ENCODE results near the gene STRBP. TPM values are rescaled to one million over a fixed set of nuclear protein-coding genes. Genes with fewer than 3 reads are reported as not detected.
A peak's percentile ranks its signal among the peaks of the same experiment; 100 is the strongest.
"Not testable (repeated sequence)": the region's sequence is repeated elsewhere in the genome, so short reads cannot be mapped to it uniquely, and the experiment has no call there.

STRBP gene
- total and polyA plus RNA-seq, 5 experiments from 2014 or later: 18.2 to 35.0 (median 28.7) TPM

GRCh38 chr9:123208626-123209174 is 59.7 kb downstream of the STRBP start:
- H3K4me1 Mint-ChIP-seq: peaks cover 2 to 5% (median 4%) of the 10 kb centered on the region in 4 donors
- H3K27me3 Mint-ChIP-seq: no peaks in the 10 kb centered on the region
- H3K27ac Mint-ChIP-seq: no peak overlapping the region
- no peak overlapping the region for H3K4me3 Mint-ChIP-seq
- peaks cover 0 to 12% (median 5%) of the 10 kb centered on the region in 3 donors for H3K36me3 Mint-ChIP-seq
- no peaks in the 10 kb centered on the region for H3K9me3 Mint-ChIP-seq
- ATAC-seq (no peak), DNase-seq (no peak)
- POLR2A ChIA-PET: no interaction called here

GRCh38 chr9:123206065-123206464 is 62.3 kb downstream of the STRBP start:
- Mint-ChIP-seq H3K4me1 (peaks cover 4 to 14% (median 5%) of the 10 kb centered on the region in 4 donors), H3K9me3 (no peaks in the 10 kb centered on the region)
- POLR2A ChIA-PET: no interaction called here

GRCh38 chr9:123201083-123201482 is 67.3 kb downstream of the STRBP start:
- DNase-seq: no peak
- no peak for ATAC-seq
- peaks cover 6 to 15% (median 10%) of the 10 kb centered on the region in 3 donors for H3K36me3 Mint-ChIP-seq
- H3K9me3 Mint-ChIP-seq: peaks cover 0 to 4% (median 0%) of the 10 kb centered on the region in 9 donors
- H3K4me1 Mint-ChIP-seq: peaks cover 0 to 23% (median under 1%) of the 10 kb centered on the region in 4 donors
- H3K4me3 Mint-ChIP-seq: peak overlapping the region in 1 of 10 donors; percentile 20
- H3K27me3 Mint-ChIP-seq: no peaks in the 10 kb centered on the region
- POLR2A ChIA-PET: interaction anchor here (1.0 kb wide), 1 partner anchor 33 kb away, joined by 3 read pairs; no protein-coding TSS in a partner anchor
- peak overlapping the region in 1 of 10 donors; percentile 69 for H3K27ac Mint-ChIP-seq

More at GRCh38 chr9:123206065-123206464, 62.3 kb downstream of the STRBP start:
- no peak for ATAC-seq
- H3K36me3 Mint-ChIP-seq: peaks cover 2 to 14% (median 10%) of the 10 kb centered on the region in 3 donors
- H3K4me3 Mint-ChIP-seq: no peak overlapping the region
- DNase-seq: no peak
- H3K27me3 Mint-ChIP-seq: no peaks in the 10 kb centered on the region
- H3K27ac Mint-ChIP-seq: no peak overlapping the region

GRCh38 chr9:123200469-123200868 is 67.9 kb downstream of the STRBP start:
- not testable (repeated sequence) for ATAC-seq, H3K27ac Mint-ChIP-seq, H3K4me3 Mint-ChIP-seq, H3K9me3 Mint-ChIP-seq, H3K27me3 Mint-ChIP-seq, DNase-seq
- Mint-ChIP-seq H3K36me3 (peaks cover 6 to 15% (median 10%) of the 10 kb centered on the region in 3 donors), H3K4me1 (peaks cover 0 to 23% (median 0%) of the 10 kb centered on the region in 4 donors)
- POLR2A ChIA-PET: interaction anchor here (0.6 to 1.0 kb wide), 2 partner anchors 34 to 279 kb away, joined by 3 to 7 read pairs; no protein-coding TSS in a partner anchor

- Mint-ChIP-seq H3K4me1 (peaks cover 0 to 10% (median 0%) of the 10 kb centered on the region in 4 donors), H3K27me3 (no peaks in the 10 kb centered on the region), H3K4me3 (no peak overlapping the region), H3K9me3 (peaks cover 0 to 4% (median 0%) of the 10 kb centered on the region in 9 donors), H3K27ac (peak overlapping the region in 1 of 10 donors; percentile 26), H3K36me3 (peaks cover 0 to 4% (median 3%) of the 10 kb centered on the region in 3 donors)
- no peak for DNase-seq
- ATAC-seq: no peak
- POLR2A ChIA-PET: no interaction called here
These were observed 72.3 kb downstream of the STRBP start for GRCh38 chr9:123196124-123196523.

- Mint-ChIP-seq H3K4me3 (no peak overlapping the region), H3K36me3 (peaks cover 0 to 7% (median under 1%) of the 10 kb centered on the region in 3 donors), H3K27me3 (no peaks in the 10 kb centered on the region), H3K4me1 (peaks cover 0 to 2% (median 0%) of the 10 kb centered on the region in 4 donors), H3K27ac (no peak overlapping the region), H3K9me3 (peaks cover 0 to 4% (median 0%) of the 10 kb centered on the region in 9 donors)
- POLR2A ChIA-PET: no interaction called here
- DNase-seq: no peak
- ATAC-seq: no peak
These were observed 74.4 kb downstream of the STRBP start for GRCh38 chr9:123194023-123194422.

GRCh38 chr9:123191680-123192079 is 76.7 kb downstream of the STRBP start:
- Mint-ChIP-seq H3K27me3 (no peaks in the 10 kb centered on the region), H3K4me3 (no peak overlapping the region), H3K4me1 (peaks cover 0 to 12% (median 0%) of the 10 kb centered on the region in 4 donors), H3K9me3 (peaks cover 0 to 2% (median 0%) of the 10 kb centered on the region in 9 donors), H3K27ac (no peak overlapping the region), H3K36me3 (peaks cover 0 to 11% (median 5%) of the 10 kb centered on the region in 3 donors)
- DNase-seq: no peak
- POLR2A ChIA-PET: no interaction called here
- ATAC-seq: peak in 1 of 2 donors; percentile 32

GRCh38 chr9:123191260-123191659 is 77.1 kb downstream of the STRBP start:
- ATAC-seq: no peak
- H3K4me3 Mint-ChIP-seq: no peak overlapping the region
- H3K27ac Mint-ChIP-seq: no peak overlapping the region
- H3K9me3 Mint-ChIP-seq: peaks cover 0 to 2% (median 0%) of the 10 kb centered on the region in 9 donors
- H3K4me1 Mint-ChIP-seq: peaks cover 0 to 14% (median 0%) of the 10 kb centered on the region in 4 donors
- H3K36me3 Mint-ChIP-seq: peaks cover 0 to 11% (median 5%) of the 10 kb centered on the region in 3 donors
- no peak for DNase-seq
- no peaks in the 10 kb centered on the region for H3K27me3 Mint-ChIP-seq
- POLR2A ChIA-PET: no interaction called here

- Mint-ChIP-seq H3K4me3 (no peak overlapping the region), H3K4me1 (peaks cover 0 to 22% (median 1%) of the 10 kb centered on the region in 4 donors), H3K27me3 (no peaks in the 10 kb centered on the region), H3K36me3 (peaks cover 5 to 19% (median 16%) of the 10 kb centered on the region in 3 donors), H3K27ac (no peak overlapping the region), H3K9me3 (no peaks in the 10 kb centered on the region)
- ATAC-seq (no peak), DNase-seq (no peak)
- POLR2A ChIA-PET: interaction anchor here (0.7 kb wide), 1 partner anchor 11 kb away, joined by 4 read pairs; no protein-coding TSS in a partner anchor
These were observed 81.3 kb downstream of the STRBP start for GRCh38 chr9:123187131-123187530.

GRCh38 chr9:123186029-123186428 is 82.4 kb downstream of the STRBP start:
- H3K27me3 Mint-ChIP-seq, POLR2A ChIA-PET: not testable (repeated sequence)
- H3K36me3 Mint-ChIP-seq: peaks cover 5 to 24% (median 17%) of the 10 kb centered on the region in 3 donors

GRCh38 chr9:123176949-123177348 is 91.4 kb downstream of the STRBP start:
- peak overlapping the region in 1 of 10 donors; percentile 41 for H3K27ac Mint-ChIP-seq
- DNase-seq (no peak), ATAC-seq (no peak)
- peaks cover 0 to 34% (median 6%) of the 10 kb centered on the region in 4 donors for H3K4me1 Mint-ChIP-seq
- H3K27me3 Mint-ChIP-seq: no peaks in the 10 kb centered on the region
- POLR2A ChIA-PET: no interaction called here
- peaks cover 7 to 53% (median 24%) of the 10 kb centered on the region in 3 donors for H3K36me3 Mint-ChIP-seq
- H3K4me3 Mint-ChIP-seq: no peak overlapping the region
- no peaks in the 10 kb centered on the region for H3K9me3 Mint-ChIP-seq

More at GRCh38 chr9:123186029-123186428, 82.4 kb downstream of the STRBP start:
- Mint-ChIP-seq H3K27ac (peak overlapping the region in 2 of 10 donors; percentile 12 to 29), H3K4me1 (peaks cover 0 to 22% (median 1%) of the 10 kb centered on the region in 4 donors)
- not testable (repeated sequence) for ATAC-seq, DNase-seq, H3K4me3 Mint-ChIP-seq, H3K9me3 Mint-ChIP-seq

- no peak for DNase-seq
- no peak for ATAC-seq
- H3K27ac Mint-ChIP-seq: peak overlapping the region in 2 of 10 donors; percentile 66 to 79
- no peaks in the 10 kb centered on the region for H3K27me3 Mint-ChIP-seq
- no peaks in the 10 kb centered on the region for H3K9me3 Mint-ChIP-seq
- POLR2A ChIA-PET: no interaction called here
- peaks cover 0 to 34% (median 6%) of the 10 kb centered on the region in 4 donors for H3K4me1 Mint-ChIP-seq
- H3K36me3 Mint-ChIP-seq: peaks cover 7 to 57% (median 25%) of the 10 kb centered on the region in 3 donors
- peak overlapping the region in 1 of 10 donors; percentile 65 for H3K4me3 Mint-ChIP-seq
These were observed 92.3 kb downstream of the STRBP start for GRCh38 chr9:123175854-123176629.
